Measurements from ENCODE around the gene EDN2.

The EDN2 gene

DNA sequence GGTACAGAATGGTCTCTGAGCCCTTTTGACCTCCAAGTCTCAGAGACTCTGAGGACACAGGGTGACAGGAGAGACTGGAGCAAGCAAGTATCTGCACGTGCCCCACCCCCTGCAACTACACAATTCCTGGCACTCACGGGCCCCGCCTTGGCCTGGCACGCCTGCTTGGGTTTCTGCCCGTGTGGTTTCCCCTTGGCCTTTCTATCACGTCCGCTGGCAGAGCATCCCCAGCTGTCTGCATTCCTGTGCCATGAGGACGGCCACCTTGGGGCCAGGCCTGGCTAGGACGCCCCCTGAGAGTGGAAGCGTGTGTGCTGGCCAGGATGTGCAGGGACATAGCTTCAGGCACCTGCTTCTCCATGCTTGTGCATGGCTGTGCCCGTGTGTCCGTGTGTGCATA, 14.3 kb upstream of the EDN2 start:
- DNase-seq (ENCODE audit: low read depth): no peak

DNA sequence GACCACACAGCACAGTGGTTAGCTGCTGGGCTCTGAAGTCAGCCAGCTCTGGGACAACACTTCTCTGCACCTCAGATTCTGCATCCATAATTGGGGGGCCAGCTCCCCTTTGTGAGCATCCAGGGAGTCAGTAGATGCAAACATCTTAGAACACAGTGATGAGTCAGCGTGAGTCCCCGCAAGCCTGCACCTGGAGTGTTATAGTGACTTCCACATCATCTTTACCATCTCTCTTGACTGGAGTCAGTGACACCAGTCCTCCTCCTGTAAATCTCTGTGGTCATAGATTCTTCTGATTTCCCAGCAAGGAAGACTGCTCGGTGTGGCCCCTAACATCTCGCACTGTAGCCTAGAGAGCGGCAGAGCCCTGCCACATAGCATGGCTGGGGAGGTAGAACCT, 13.9 kb upstream of the EDN2 start:
- DNase-seq (ENCODE audit: low read depth): no peak

DNA sequence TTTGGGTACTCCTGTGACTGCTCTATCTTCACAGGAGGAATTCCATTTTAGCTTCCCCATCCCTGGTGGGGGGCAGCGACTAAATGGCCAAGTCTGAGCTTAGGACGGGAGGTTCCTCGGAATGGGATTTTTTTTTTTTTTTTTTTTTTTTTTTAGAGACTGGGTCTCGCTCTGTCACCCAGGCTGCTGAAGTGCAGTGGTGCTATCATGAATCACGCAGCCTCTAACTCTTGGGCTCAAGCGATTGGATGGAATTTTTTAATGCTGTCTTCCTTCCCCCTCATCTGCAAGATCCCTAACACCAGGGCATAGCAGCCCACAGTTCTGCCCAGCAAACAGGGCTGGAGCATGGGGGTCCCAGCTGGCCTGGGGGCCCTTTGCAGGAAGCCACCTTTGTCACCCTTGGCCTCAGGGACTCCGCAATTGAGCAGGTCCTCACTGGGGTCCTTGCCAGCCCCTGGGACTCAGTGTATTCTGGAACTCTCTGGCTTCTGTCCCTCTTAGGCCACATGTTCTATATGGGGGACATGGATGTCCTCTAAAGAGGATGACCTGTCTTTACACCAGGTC, 13.1 kb upstream of the EDN2 start:
- no peak for DNase-seq (ENCODE audit: low read depth)

DNA sequence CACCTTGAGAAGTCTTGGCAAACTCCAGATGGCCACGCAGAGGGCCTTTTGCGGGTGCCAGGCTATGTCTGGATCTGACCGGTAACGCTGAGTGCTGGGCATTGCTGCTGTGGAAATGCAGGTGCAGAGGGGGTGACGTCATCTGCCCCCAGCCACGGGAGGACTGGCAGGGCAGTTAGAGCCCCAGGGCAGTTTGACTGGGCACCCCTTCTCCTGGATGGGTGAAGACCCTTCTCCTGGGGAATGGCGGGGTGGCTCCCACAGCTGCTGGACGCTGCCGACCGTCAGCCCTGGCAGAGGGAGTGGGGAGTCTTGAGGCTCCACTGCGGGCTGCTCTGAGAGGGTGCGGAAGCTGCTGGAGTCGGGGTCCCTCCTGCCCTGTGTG, 12.6 kb upstream of the EDN2 start:
- DNase-seq (ENCODE audit: low read depth): no peak

DNA sequence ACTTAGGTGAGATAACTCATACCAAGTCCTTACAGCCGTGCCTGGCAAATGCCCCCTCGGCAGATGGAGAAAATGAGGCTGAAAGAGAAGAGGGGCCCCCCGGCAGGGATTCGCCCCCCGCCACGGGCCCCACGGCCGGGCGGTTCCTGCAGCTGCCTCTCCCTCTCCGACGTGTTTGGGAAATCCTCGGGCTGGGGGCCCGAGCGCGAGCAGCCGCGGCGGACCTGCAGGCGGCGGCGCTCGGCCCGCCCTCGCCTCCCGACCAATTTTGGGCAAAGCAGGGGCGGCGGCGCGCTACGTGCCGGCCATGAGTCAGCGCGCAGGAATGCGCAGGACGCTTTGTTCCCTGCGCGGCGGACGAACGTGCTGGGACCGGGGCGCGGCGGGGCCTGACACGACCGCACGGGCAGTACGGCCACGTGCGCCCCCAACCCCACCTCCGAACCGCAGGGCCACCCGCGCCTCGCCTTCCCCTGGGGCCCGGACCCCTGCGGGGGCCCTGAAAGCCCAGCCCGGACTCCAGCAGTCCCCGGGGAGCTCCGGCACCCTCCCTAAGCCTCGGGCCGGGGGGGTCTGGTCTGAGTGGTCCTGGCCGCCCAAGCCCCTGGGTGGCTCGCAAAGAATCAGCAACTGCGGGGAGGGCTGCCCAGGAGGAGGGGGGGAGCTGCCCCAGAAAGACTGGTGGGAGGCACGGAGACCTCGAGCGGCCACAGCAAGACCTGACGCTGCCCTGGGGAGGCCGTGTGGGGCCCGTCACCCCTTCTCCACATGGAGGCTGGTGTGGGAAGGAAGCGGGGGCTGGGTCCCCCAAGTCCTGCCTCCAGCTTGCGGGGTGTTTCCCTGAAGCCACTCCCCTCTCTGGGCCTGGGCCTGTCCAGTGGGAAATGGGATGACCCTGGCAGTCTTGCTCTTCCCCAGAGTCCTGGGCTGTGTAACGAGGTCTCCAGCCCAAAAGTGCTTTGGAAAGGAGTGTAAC, 11.9 kb upstream of the EDN2 start:
- no peak for DNase-seq (ENCODE audit: low read depth)

DNA sequence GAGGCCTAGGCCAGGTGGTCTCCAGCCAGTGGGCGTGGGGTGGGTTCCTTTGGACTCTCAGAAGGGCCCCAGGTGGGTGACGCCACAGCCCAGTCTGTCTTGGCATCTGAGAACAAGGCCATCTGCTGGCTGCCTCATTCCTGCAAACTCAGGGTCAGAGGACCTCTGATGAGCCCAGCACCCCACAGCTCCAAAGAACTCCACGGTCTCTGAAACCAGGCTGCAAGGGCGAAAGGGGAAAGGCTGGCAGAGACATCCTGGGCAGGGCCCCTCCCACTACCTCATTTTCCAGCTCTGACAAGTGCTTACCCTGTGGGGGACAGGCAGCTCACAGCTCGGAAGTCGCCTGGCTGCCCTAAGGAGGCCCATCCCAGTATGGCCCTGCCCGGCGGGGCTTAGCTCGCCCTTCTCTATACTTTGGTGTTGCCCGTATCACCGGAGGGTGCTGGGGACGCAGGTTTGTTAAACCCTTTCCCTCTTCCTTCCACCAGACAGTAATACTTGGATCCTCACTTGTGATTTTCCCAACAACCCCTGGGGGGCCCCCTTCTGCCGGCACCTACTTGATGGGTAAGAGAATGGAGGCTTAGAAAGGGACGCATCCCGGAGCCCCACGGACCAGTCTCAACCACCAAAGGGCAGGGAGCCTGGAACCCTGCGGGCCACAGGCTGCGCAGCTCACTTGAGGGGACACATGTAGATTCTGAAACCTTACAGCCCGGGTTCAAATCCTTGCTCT, 10.9 kb upstream of the EDN2 start:
- DNase-seq (ENCODE audit: low read depth): no peak

DNA sequence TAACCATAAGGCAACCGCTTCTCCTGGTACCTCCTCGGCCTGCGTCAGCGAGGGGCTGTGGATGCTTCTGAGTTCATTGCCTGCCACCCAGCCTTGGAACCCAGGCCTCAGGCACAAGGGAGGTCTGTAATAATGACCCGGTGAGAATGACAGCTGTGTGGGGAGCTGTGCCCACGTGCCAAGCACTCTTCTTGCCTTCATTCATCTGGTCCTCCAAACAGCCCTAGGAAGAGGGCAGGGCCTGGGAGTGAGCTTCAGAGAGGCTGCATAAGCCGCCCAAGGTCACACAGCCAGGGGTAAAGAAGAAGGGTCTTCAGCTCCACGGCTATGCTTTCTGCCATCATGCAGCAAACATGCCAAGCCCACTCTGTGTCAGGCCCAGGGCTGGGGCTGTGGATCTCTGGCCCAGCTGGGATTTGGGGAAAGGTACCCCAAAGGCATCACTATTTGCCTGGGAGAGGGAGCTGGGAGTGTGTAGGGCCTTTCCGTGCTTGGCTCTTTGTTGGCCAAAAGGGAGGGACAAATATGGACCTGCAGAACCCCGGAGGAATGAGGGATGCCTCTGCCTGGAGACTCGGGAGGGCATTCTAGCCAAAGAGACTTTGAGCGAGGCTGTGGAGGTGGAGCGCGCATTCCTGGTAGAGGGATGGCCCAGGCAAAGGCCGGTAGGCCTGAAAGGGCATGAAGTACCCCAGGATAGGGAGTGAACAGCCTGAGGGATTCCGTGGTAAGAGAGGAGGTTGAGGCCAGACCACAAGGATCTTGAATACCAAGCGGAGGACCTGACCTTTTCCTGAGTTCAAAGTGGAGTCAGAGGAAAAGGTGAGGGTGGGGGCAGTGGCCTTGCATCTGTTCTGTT, 10.1 kb upstream of the EDN2 start:
- no peak for DNase-seq (ENCODE audit: low read depth)

DNA sequence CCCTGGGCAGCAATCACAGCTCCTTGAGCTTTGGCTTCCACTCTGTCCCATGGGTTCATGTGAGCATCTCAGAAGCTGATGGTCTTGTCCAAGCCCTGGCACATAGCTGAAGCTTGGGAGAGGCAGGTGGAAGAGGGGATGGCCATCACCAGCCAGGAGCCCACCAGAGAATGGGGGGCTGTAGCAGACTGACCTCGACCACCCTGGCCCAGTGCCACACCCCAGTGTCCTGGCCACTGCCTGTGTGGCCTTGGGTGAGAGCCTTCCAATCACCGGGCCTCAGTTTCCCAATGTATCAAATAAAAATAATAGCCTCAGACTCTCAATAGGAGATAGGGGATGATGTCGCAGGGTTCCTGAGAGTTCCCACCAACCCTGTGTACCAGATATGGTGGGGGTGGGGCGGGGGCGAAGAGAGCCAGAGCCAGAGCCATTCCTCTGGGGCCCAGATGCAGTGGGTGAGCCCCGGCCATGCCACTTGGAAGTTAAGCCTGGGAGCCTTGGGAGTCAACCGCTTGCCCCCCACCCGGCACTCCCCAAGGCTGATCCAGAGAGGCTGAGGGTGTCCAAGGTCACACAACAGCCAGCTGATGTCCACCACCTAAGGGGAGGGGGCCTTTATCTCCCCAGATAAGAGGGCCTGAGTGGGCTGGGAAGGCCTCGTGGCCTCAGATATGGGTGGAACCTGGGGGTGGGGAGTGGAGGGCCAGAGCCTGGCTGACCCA, 9.3 kb upstream of the EDN2 start:
- DNase-seq (ENCODE audit: low read depth): no peak

DNA sequence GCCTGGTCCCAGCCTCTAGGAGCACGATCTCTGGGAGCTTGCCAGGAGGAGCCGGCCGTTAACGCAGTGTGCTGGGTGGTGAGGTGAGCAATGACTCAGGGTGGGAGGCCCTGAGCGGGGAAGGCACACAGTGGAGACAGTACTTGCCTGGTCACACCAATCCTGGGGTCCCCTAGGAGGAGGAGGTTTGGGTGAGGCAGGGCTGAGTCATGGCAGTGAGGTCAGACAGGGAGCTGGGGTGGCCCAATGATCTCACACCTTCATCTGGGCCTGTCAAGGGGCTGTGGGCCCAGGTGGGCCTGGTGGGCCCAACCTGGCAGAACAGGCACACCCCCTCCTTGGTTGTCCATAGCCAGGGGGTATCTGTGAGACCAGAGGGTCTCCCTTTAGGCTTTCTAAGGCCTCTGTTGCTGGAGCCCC, 8.6 kb upstream of the EDN2 start:
- DNase-seq (ENCODE audit: low read depth): no peak

DNA sequence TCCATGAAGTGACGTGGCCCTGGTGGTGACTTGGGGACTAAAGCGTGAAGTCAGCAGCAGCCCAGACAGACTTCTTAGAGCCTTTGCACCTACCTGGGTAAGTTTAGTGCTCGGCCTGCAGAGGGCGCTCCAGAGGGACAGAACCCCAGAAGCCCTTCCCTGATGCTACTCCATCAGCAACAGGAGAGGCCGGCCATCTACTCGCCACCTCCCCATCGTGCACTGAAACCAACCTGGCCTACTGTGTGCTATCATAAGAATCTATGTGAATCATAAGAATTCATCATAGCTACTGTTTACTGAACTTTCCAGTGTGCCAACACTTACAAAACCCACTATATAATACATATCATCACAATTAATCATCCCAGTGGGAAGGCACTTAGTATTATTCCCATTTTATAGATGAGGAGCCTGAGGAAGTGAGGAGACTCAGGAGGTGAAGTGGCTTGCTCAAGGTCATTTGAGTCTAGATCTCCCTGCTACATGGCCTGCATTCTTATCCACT, 7.9 kb upstream of the EDN2 start:
- no peak for DNase-seq (ENCODE audit: low read depth)

DNA sequence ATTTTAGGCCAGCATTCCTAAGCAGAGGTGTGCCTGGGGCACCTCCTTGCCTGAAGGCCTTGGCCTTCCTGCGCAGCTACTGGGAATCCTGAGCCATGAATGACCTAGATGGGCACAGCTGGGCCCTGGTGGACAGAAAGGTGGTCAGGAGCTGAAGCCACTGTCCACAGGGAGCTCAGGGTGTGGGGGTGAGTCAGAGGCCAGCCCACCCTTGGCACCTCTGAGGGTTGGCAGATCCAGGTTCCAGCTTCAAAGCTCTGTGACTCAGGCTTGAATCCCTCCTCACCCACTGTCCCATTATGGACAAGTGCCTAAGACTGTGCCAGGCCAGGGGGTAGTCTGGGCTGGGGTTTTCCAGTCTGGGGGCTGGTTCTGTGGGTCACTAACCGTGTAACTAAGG, 6.4 kb upstream of the EDN2 start:
- DNase-seq (ENCODE audit: low read depth): no peak

DNA sequence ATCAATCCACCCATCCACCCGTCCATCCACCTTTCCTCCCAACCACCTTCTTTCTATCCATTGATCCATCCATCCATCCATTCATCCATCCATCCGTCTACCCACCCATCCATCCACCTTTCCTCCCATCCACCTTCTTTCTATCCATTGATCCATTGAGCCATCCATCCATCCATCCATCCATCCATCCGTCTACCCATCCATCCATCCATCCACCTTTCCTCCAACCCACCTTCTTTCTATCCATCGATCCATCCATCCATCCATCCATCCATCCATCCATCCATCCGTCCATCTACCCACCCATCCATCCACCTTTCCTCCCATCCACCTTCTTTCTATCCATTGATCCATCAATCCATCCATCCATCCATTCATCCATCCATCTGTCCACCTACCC, 5.1 kb upstream of the EDN2 start:
- DNase-seq (ENCODE audit: low read depth): no peak

DNA sequence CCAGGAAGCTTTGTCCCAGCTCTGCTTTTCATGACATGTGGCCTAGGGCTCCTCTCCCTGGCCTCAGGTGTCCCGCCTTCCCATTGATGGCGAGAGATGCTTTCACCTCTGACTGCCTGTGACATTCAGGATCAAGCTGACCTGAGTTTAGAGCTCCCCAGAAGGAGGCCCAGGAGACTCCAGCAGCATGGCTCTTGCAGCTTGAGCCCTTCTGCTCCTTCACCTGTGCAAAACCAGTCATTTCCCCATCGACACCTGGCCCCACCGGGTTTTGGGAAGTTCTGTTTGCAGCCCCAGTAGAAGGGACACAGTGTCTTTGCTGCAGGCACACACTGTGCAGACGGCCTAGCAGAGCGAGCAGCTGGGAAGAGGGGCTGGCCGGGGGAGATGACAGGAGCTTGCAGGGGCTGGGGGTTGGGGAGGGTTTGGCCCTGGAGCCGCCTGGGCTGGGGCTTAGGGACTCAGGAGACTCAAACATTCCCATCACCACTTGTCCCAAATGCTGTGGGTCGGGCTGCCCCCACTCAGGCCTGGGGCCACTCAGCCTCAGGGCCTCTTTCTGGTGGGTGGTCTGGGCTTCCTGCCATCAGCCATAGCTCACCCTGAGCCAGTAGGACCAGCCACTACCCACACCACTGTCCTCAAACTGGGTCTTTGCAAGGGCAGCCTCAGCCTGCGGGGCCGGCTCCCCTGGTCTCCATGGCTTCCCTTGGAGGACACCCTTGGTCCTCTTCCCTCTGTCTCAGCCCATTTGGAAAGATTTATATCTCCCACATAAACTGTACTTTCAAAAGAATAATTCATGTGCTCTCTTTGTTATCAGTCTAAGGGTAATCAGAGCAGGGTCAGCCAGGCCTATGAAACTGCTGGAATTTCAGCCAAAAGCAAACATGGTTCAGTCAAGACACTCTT, 3.8 kb upstream of the EDN2 start:
- no peak for DNase-seq (ENCODE audit: low read depth)

DNA sequence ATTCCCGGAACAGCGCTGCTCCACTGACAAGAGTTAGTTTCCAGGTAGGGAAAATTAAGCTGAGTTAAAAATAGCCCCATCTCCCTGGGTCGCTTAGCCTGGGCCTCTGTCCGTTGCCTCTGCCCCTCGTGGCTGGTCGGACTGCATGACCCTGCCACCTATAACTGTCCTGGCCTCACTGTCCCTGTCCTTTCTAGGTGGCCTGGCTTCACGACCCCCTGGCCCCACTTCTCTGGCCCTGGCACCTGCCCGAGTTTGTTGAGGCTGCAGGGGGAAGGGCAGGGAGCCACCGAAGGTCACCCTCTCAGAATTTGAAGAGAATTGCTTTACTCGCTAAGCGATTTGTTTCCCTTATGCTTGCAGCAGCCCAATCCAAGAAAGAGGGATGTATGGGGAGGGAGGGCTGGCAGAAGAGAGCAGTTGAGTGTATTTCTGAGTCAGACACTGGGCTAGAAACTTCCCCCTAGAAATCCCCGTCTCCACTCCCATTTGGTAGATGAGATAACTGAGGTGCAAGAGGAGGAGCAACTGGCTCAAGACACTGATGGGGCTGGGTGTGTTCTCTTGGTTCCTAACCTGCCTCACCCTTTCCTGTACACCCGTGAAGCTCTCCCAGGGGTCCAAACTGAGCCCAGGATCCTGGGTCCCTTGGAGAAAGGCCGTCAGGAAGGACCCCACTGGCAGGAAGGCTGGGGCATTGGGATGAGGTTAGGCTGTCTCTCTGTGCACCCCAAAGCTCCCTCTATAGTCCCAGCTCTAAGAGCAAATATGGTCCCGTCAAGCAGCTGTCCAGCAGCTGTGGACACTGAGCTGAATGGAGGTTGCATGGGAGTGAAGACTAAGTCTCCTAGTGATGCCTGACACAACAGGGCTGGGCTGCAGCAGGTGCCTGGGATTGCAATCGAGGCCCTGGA, 2.9 kb upstream of the EDN2 start:
- no peak for DNase-seq (ENCODE audit: low read depth)

DNA sequence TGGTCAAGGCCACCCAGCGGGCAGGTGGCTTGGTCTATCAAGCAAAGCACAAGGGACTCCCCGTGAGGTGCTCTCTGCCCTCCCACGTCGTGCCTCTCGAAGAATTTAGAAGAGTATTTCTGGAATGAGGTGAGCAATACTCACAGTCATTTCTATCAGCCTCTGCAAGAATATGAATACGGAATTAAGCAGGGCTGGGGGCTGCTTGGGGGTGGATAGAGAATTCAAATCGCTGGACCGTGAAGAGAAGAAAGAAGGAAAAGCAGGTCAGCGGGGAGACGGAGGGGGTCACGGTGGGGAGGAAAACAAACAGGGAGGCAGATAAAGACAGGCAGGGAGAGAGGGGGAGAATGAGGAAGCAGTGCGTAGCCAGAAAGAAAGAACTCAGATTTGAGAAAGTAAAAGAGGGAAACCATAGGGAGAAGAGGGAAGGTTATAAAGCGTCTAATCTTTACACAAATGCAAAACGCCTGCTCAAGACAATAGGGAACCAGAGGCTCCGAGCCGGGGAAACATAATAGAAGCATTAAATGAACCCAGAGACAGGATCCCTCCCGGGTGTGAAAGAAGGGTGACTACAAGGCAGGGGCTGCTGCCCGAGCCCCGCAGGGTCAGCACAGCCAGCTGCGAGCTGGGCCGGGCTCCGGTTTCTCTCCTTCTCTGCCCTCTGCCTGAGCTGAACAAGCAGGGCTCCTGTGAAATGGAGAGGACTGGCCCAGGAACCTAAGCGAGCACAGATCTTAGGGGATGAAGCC, 2.1 kb upstream of the EDN2 start:
- no peak for DNase-seq (ENCODE audit: low read depth)

DNA sequence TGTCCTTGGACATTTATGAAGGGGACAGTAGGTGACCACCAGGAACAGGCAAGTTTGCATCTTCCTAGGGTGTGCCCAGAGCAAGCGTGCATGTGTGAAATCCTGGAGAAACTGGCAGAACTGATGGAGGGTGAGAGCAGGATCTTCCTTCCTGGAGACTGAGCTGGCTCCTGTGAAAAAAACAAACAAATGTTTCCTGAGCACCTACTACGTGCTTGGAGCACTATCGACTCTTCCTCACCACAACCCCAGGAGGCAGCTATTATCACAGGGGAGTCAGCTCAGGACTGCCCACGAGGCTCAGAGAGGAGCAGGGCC, 1.5 kb upstream of the EDN2 start:
- no peak for DNase-seq (ENCODE audit: low read depth)

DNA sequence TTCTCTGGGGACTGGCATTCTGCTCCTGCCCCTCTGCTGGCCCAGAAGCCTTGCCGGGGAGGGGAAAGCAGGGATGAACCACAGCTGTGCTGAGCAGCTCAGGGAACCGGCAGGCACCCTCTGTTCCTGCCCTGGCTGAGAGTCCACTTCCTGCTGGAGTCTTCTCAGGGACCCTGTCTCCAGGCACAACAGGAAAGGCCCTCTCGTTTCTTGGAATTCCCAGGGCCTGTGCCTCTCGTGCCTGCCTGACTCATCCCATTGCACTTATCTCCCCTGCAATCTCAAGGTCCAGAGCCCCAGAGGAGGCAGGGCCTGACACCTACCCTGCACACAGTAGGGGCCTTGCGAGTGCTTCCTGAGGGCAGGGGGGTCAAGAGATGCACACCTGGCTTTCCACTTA, 1.1 kb upstream of the EDN2 start:
- DNase-seq (ENCODE audit: low read depth): no peak

DNA sequence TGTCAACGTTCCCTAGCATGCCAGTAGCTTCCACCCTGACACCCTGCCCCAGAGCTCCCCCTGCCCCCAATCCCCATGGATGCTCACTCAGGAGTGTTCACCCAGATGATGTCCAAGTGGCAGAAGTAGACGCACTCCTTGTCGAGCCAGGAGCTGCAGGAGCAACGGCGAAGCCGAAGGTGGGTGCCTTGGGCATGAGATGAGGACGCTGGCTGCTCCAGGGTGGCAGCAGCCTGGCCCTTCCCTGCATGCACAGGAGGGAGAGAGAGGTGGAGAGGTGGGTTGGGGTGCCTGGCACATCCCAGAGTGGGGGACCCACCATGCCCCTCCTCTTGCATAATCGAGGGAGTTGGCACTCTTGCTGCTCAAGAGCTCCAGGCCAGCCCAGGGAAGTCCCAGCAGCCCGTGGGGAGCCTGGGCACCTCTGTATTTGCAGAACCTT, 502 bp downstream of the EDN2 start:
- DNase-seq (ENCODE audit: low read depth): no peak

All from activated gamma-delta T cell treated with anti-CD3 and anti-CD28 coated beads, Interleukin-2, amount 50 U/mL, for 16 hours (primary cell).